Measurements from ENCODE around the gene TWNK.

TWNK gene

DNA sequence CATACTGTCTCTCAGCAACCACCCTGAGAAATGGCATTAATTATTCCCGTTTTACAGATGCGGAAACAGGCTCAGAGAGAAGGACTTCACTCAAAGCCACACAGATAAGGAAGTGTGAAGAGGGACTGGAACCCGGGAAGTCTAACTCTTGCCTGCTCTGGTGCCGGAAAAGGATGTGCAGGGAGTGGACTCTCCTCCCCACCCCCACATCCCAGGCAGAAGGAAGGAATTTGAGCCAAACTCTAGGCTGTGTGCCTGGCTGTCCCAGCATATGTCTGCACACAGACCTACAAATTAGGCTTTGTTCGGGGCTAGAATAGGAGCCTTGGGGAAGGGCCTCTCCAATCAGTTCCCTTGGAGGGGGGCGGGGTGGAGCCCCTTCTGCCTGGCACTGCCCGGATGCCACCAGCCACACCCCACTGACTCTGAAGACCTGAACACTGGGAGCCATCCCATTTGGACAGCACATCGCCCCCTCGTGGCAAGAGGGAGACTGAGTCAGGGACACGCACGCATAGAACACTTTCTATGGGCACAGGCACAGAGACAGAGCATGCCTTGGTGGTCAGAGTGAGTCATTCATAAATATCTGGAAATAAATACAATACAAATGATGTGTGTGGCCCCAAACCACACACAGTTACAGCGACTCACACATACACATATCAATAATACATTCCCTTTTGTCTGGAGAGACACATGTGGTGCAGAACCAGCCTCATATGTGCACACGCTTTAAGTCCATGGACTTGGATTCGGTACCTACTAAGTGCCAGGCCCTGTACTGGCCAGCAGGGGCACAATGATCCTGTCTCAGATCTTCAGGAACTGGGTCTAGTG, 25.4 kb downstream of the TWNK start:
- DNase-seq (ENCODE audit: low read depth), result peak; percentile 90
- TF ChIP-seq, protein P1, sequence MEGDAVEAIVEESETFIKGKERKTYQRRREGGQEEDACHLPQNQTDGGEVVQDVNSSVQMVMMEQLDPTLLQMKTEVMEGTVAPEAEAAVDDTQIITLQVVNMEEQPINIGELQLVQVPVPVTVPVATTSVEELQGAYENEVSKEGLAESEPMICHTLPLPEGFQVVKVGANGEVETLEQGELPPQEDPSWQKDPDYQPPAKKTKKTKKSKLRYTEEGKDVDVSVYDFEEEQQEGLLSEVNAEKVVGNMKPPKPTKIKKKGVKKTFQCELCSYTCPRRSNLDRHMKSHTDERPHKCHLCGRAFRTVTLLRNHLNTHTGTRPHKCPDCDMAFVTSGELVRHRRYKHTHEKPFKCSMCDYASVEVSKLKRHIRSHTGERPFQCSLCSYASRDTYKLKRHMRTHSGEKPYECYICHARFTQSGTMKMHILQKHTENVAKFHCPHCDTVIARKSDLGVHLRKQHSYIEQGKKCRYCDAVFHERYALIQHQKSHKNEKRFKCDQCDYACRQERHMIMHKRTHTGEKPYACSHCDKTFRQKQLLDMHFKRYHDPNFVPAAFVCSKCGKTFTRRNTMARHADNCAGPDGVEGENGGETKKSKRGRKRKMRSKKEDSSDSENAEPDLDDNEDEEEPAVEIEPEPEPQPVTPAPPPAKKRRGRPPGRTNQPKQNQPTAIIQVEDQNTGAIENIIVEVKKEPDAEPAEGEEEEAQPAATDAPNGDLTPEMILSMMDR (conservative IDR thresholded peaks at IDR 0.05; ENCODE audit: low read length), result peak; percentile 73
- H3K4me3 ChIP-seq (ENCODE audit: low read length), result no peak overlapping the region

DNA sequence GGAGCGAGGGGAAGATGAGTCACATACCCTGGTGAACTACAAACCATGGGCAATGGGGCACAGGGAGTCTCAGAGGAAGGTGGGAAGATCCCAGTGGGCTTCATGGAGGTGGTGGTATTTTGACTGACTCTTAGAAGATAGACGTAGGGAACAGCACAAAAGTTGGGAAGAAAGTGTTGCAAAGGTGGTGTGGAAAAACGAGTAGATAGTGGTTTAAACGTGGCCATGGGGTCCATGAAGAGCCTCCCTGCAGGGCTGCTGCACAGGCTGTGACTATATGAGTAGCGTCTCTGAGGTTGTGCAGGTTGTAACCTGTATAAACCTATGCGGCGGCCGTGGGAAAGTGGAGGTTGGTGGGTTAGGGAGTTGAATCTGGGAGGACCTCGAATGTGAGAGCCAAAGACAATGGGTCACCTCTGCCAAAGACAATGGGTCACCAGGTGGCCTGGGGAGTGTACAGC, 26.1 kb downstream of the TWNK start:
- H3K4me3 ChIP-seq (ENCODE audit: low read length), result no peak overlapping the region
- TF ChIP-seq, protein P1 (conservative IDR thresholded peaks at IDR 0.05; ENCODE audit: low read length), result no peak
- no peak for DNase-seq (ENCODE audit: low read depth)

DNA sequence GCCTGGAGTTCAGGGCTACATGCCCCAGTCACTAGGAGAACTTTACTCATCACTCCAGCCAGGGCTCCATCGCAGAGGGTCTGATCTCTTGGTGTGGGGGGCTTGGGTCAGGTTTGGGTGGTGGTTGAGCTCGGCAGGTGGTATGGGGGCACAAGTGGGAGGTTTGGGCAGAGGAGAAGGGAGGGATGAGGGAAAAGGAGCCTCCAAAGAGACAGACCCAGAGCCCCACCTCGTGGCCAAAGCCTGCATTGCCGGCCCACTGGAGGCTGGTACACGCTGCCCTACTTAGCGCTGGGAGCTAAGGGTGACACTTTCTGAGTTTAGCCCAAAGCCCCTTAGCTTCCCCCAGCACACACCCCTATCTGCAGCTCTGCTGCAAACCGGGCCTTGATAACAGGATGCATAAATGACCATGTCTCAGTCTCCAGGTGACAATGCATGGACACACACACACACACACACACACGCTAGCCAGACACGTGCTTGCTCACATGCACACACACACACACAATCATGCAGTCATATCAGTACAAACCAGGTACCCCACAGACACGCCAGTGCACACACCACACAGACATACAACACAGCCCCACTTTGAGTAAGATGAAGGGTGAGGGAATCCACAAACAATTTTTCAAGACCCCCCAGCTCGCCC, 27.0 kb downstream of the TWNK start:
- TF ChIP-seq, protein P1 (conservative IDR thresholded peaks at IDR 0.05; ENCODE audit: low read length), result peak; percentile 94
- H3K4me3 ChIP-seq (ENCODE audit: low read length), result no peak overlapping the region
- DNase-seq (ENCODE audit: low read depth), result peak; percentile 47

DNA sequence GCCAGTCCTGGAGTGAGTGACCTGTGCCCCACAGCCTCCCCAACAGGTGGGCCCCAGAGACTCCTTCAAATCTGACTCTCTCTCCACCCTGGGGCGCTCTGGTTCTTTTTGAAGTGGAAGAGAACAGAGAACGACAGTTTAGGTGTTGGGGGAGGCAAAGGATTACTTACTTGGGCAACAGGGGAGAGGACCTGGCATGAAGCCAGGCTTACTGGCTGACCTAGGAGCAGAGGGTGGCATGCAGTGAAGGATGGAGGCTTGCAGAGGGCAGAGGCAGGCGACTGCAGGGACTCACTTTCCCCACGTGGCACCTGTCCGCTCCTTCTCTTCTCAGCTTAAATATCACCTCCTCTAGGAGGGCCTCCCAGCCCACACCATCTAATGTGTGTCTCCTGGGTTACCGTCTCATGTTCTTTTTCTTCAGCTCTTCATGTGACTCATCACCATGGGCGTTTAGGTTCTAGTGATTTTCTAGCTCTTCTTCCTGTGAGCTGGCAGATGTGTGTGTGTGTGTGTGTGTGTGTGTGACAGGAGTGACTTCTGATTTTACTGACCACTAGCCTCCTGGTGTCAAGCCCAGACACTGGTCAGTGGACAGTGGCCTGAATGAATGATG, 27.7 kb downstream of the TWNK start:
- TF ChIP-seq, protein P1 (conservative IDR thresholded peaks at IDR 0.05; ENCODE audit: low read length), result no peak
- DNase-seq (ENCODE audit: low read depth), result peak; percentile 88
- no peak overlapping the region for H3K4me3 ChIP-seq (ENCODE audit: low read length)

DNA sequence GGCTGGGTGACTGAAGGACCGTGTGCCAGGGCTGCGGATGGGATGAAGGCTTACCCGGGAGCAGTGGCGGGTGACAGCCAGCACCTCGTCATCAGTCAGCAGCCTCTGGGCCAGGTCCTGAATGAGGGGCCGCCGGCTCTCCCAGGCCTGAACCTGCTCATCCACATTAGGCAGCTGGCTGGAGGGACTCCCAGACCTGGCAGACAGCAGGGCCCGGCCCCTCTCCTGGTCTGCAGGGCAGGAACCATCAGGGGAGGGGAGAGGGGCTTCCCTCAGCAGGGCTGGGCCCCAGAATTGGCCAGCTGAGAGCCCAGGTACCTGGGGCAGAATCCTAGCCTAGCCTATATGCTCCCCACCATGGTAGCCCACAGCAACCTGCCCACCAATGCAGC, 28.2 kb downstream of the TWNK start:
- TF ChIP-seq, protein P1 (conservative IDR thresholded peaks at IDR 0.05; ENCODE audit: low read length), result no peak

DNA sequence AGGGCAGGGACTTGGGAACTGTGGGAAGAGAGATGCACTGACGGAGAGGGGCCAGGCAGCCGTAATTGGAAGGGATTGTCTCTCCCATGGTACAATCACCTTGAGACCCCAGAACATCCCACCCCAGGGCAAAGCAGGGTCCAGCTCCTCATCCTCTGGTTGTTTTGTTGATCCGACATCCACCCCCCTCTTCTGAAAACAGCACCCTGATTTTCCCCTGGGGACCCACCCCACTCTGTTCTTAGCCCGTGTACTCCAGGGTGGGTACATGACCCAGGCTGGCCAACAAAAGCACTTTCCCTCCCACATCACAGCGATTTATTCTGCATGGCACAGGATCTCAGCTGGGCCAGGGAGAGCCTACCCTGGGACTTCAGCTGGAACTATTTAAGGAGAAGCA, 29.5 kb downstream of the TWNK start:
- H3K4me3 ChIP-seq (ENCODE audit: low read length), result no peak overlapping the region
- TF ChIP-seq, protein P1 (conservative IDR thresholded peaks at IDR 0.05; ENCODE audit: low read length), result no peak
- DNase-seq (ENCODE audit: low read depth), result no peak

More for the DNA sequence above, 28.2 kb downstream of the TWNK start:
- H3K4me3 ChIP-seq (ENCODE audit: low read length), result no peak overlapping the region
- no peak for DNase-seq (ENCODE audit: low read depth)

Measured in AG10803 (cell line).